HFFc6 (cell line): ENCODE data around the gene ARHGAP22. TPM values are rescaled to one million over a fixed set of nuclear protein-coding genes. Genes with fewer than 3 reads are reported as not detected.

ENCODE experiments used
- DNase-seq: peaks from one replicate; pipeline ENCODE4 v3.0.0-alpha.2; 2018
- H3K27ac Mint-ChIP-seq: 2 replicates; pipeline ENCODE4 v1.8.0; 2020; ENCODE audit warnings: mild to moderate bottlenecking, mixed read lengths
- H3K27me3 Mint-ChIP-seq: 2 replicates; pipeline ENCODE4 v1.8.0; 2021; ENCODE audit warnings: mild to moderate bottlenecking, moderate library complexity, mixed read lengths; ENCODE audit not compliant: insufficient read depth
- H3K36me3 Mint-ChIP-seq: 2 replicates; pipeline ENCODE4 v1.8.0; 2021; ENCODE audit warnings: low read depth, mixed read lengths
- H3K4me1 Mint-ChIP-seq: 2 replicates; pipeline ENCODE4 v1.8.0; 2020; ENCODE audit warnings: low read depth, mixed read lengths
- H3K4me3 Mint-ChIP-seq: 2 replicates; pipeline ENCODE4 v1.8.0; 2020; ENCODE audit warnings: mild to moderate bottlenecking, moderate library complexity, mixed read lengths
- H3K9me3 Mint-ChIP-seq: 2 replicates; pipeline ENCODE4 v1.8.0; 2020; ENCODE audit warnings: mild to moderate bottlenecking, mixed read lengths
- CTCF ChIP-seq: fragments of 200-600 bp; sonication (generic); IDR thresholded peaks from 2 replicates; pipeline ENCODE4 v1.5.0; 2021; ENCODE audit warnings: antibody characterized with exemption, mild to moderate bottlenecking
- total RNA-seq, 6 experiments: library from RNA; stranded (reverse); fragmentation: NEBNext Ultra II Directional; extraction: Animal tissue kit (Norgen Biotek cat#: 25700); gene quantifications; 2 replicates in 1 of 6; 3 replicates in 5 of 6; pipeline ENCODE4 v1.2.3, GENCODE V29; 2021

ARHGAP22 gene
- total RNA-seq, 6 experiments from 2014 or later = 74.3 to 117 (median 95.7) TPM

GRCh38 chr10:48459270-48460150 lies 145.4 kb downstream of the ARHGAP22 start:
- Mint-ChIP-seq H3K4me3 (no peak overlapping the region), H3K9me3 (no peaks in the 10 kb centered on the region), H3K36me3 (peaks cover 15% of the 10 kb centered on the region), H3K27ac (peak overlapping the region; percentile 29; the same call in 1 of the 2 replicates), H3K4me1 (peaks cover 28% of the 10 kb centered on the region), H3K27me3 (peaks cover 6% of the 10 kb centered on the region)
- TF ChIP-seq CTCF = peak; percentile 49
- DNase-seq = no peak

GRCh38 chr10:48458662-48459048 lies 146.2 kb downstream of the ARHGAP22 start:
- no peak for TF ChIP-seq CTCF
- Mint-ChIP-seq H3K27ac (no peak overlapping the region), H3K9me3 (no peaks in the 10 kb centered on the region), H3K27me3 (peaks cover 6% of the 10 kb centered on the region; the same call in 1 of the 2 replicates), H3K4me1 (peaks cover 20% of the 10 kb centered on the region), H3K36me3 (peaks cover 15% of the 10 kb centered on the region), H3K4me3 (no peak overlapping the region)
- no peak for DNase-seq

DNA sequence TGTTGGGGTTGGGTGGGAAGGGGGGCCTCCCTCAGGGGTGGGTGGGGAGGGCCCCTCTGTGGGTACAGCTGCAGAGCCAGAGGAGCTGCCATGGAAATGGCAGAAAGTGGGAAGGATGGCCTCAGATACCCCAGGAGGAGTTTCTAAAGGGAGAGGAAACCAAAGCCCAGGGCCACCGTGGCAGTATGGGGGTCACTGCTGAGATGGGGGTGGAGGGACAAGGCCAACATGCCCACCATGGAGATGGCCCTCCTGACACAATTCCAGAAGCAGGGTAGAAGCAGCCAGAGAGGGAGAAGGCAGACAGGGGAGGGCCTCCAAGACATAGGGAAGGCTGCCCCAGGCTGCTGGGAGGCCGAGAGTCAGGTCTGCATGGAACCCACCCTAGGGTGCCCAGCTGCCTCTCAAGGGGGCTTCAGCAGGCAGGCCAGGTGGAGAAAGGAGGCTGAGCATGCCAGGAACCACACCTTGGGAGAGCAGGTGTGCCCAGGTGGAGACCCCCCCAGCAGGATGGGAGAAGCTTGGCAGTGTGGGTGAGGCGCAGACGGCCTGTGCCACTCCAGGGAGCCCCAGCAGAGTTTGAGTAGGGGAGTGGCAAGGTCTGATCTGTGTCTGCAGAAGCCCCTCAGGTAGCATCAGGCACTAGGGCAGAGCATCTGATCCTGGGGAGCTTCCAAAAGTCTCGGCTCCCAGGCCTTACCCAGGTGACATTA lies 146.8 kb downstream of the ARHGAP22 start:
- no peak overlapping the region; the same call in 1 of the 2 replicates for H3K27ac Mint-ChIP-seq
- peaks cover 17% of the 10 kb centered on the region for H3K36me3 Mint-ChIP-seq
- no peaks in the 10 kb centered on the region for H3K9me3 Mint-ChIP-seq
- no peak for TF ChIP-seq CTCF
- no peak for DNase-seq
- peaks cover 17% of the 10 kb centered on the region for H3K4me1 Mint-ChIP-seq
- H3K4me3 Mint-ChIP-seq = no peak overlapping the region
- peaks cover 6% of the 10 kb centered on the region; the same call in 1 of the 2 replicates for H3K27me3 Mint-ChIP-seq

DNA sequence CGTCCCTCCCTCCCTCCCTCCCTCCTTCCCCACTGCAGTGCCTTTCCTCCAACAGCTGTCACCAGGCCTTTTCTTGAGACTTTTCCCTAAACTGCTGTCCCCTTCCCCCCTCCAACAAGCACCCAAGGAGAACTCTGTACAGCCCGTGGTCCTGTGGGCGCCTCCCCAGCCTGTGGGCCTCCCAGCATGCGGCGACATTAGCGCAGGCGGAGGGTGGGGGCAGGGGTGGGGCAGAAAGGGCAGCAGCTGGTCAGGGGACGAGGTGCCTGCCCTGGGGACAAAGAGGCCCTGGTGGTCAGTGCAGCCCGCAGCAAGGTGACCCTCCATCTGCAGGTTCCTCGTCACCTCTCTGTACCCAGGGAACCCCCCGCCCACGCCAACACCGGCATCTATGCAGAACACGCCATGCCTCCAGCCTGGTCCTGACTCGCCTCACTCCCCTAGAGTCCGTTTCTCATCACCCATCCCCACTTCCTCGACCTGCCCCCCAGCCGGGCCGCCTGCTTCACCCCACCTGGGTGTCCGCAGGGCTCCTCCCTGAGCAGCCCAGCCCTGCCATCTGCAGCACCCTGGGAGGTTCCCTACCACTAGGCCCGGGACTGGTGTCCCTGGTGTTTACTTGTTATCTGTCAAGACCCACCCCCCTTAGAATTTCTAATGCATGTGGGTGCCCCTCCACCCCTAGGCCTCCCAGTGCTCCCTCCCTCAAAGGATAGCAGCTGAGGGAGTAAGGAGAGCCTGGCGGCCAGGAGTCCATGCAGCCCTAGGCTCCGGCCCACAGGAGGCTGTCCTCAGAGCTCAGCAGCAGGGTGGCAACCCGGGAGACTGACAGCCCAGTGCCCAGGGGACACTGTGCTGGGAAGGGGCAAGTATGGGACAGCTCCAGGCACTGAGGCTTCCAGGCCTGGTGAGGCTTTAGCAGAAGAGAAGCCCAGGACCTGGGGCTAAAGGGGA lies 147.8 kb downstream of the ARHGAP22 start:
- Mint-ChIP-seq H3K27me3 (peaks cover 6% of the 10 kb centered on the region; the same call in 1 of the 2 replicates), H3K4me1 (peaks cover 17% of the 10 kb centered on the region), H3K4me3 (no peak overlapping the region), H3K36me3 (peaks cover 21% of the 10 kb centered on the region), H3K9me3 (no peaks in the 10 kb centered on the region), H3K27ac (no peak overlapping the region)
- no peak for TF ChIP-seq CTCF
- no peak for DNase-seq

DNA sequence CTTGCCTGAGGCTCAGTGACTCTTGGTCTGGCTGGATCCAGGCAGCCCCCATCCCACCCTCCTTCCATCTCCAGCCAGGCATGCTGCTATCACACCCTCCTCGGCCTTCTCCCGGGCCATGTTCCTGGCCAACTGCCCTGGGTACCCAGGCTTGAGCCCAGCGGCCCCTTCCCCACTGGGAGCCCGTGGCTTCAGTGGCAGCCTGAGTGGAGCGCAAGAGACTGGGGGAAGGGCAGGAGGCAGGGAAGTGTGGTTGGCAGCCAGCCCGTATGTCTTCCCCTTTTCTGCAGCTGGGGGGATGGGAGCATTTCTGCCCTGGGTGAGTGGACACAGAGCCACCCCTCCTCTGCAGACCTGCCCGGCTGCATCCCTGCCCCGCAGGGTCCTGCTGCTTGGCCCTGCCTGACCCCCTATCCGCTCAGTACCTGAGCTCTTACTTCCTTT lies 148.5 kb downstream of the ARHGAP22 start:
- no peak for TF ChIP-seq CTCF
- DNase-seq = no peak
- Mint-ChIP-seq H3K36me3 (peaks cover 24% of the 10 kb centered on the region), H3K4me1 (peaks cover 14% of the 10 kb centered on the region), H3K9me3 (no peaks in the 10 kb centered on the region), H3K27ac (no peak overlapping the region), H3K4me3 (no peak overlapping the region), H3K27me3 (peaks cover 11% of the 10 kb centered on the region; the same call in 1 of the 2 replicates)
